Nephron (organoid): Measurements from ENCODE around the gene NFKB1.
"Not testable (repeated sequence)": the region's sequence is repeated elsewhere in the genome, so short reads cannot be mapped to it uniquely, and the experiment has no call there.

Experiments used
- H3K27ac Mint-ChIP-seq, 3 experiments: 2 replicates each; pipeline ENCODE4 v1.8.0; 2020; ENCODE audit warnings: mixed read lengths in 3 of 3, mild to moderate bottlenecking in 2 of 3, moderate library complexity in 1 of 3
- H3K27me3 Mint-ChIP-seq: 2 replicates; pipeline ENCODE4 v1.8.0; 2021; ENCODE audit warnings: low read depth, mild to moderate bottlenecking, moderate library complexity, mixed read lengths
- H3K36me3 Mint-ChIP-seq: 2 replicates; pipeline ENCODE4 v1.8.0; 2020; ENCODE audit warnings: low read depth, mixed read lengths
- H3K4me1 Mint-ChIP-seq: 2 replicates; pipeline ENCODE4 v1.8.0; 2020; ENCODE audit warnings: mixed read lengths
- H3K4me3 Mint-ChIP-seq, 3 experiments: 2 replicates each; pipeline ENCODE4 v1.8.0; 2020; ENCODE audit warnings: mild to moderate bottlenecking in 3 of 3, mixed read lengths in 3 of 3, moderate library complexity in 2 of 3
- H3K9me3 Mint-ChIP-seq: 2 replicates; pipeline ENCODE4 v1.8.0; 2020; ENCODE audit warnings: mixed read lengths
- CTCF ChIP-seq, 3 experiments: fragments of 200-600 bp; sonication (generic); IDR thresholded peaks; one replicate each; pipeline ENCODE4 v1.5.0; 2021; ENCODE audit warnings: antibody characterized with exemption in 3 of 3; ENCODE audit not compliant: unreplicated experiment in 3 of 3

The NFKB1 gene

GRCh38 chr4:102612210-102612609 is 111.1 kb downstream of the NFKB1 start:
- TF ChIP-seq CTCF (IDR thresholded peaks at IDR 0.05; ENCODE audit: unreplicated experiment in 3 of 3), result no peak
- Mint-ChIP-seq H3K27me3 (no peaks in the 10 kb centered on the region), H3K27ac (peak overlapping the region in 2 of 3 experiments; percentile 16 to 67), H3K9me3 (no peaks in the 10 kb centered on the region), H3K4me3 (no peak overlapping the region), H3K4me1 (peaks cover 12% of the 10 kb centered on the region), H3K36me3 (peaks cover 59% of the 10 kb centered on the region)

DNA sequence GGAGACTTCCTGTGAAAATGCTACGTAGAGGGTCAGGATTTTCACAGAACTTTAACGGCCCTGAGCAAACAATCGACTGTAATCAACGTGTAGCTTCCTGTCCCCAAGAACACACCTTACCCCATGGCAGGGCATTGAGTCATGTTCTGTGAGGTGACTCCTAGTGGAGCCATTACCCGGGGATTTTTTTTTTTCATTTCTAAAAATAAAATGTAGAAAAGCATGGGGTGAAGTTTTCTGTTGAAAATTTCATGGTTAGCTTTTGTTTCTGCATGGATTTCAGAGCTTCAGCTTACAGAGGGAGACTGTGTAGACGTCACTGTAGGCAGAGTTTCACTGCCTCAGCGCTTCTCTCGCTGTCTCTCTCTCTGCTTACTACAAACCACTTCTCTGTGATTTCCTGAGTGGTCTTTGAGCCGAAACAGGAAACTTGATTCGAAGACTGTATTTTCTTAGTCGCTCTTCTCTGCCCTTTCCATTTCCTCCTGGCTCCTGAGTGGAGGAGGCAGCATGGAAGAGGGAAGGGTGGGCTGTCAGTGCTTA is 111.7 kb downstream of the NFKB1 start:
- H3K4me3 Mint-ChIP-seq, result no peak overlapping the region
- H3K27ac Mint-ChIP-seq, result peak overlapping the region in 2 of 3 experiments; percentile 16 to 67
- no peaks in the 10 kb centered on the region for H3K27me3 Mint-ChIP-seq
- peaks cover 60% of the 10 kb centered on the region for H3K36me3 Mint-ChIP-seq
- H3K4me1 Mint-ChIP-seq, result peaks cover 12% of the 10 kb centered on the region
- TF ChIP-seq CTCF (IDR thresholded peaks at IDR 0.05; ENCODE audit: unreplicated experiment in 3 of 3), result no peak
- no peaks in the 10 kb centered on the region for H3K9me3 Mint-ChIP-seq

DNA sequence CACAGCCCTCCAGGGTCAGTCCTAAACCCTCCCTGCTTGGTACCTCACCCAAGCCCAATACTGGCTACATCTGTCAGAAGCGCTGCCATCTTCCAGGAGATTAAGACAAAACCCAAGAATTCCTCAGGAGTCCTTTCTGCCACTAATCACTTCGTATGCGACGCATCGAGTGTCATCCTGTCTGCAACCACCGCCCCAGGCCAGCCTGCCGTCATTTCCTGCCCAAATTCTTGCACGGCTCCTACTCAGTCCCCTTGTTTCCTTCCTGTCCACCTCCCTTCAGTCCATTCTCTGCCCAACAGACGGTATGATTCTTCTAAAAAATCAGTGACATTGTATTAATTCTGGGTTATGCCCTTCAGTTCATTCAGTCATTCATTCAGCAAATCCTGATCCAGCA is 113.6 kb downstream of the NFKB1 start:
- no peak for TF ChIP-seq CTCF (IDR thresholded peaks at IDR 0.05; ENCODE audit: unreplicated experiment in 3 of 3)
- Mint-ChIP-seq H3K27ac (peak overlapping the region in 1 of 3 experiments; percentile 2), H3K4me3 (no peak overlapping the region), H3K4me1 (peaks cover 12% of the 10 kb centered on the region), H3K36me3 (peaks cover 48% of the 10 kb centered on the region), H3K27me3 (no peaks in the 10 kb centered on the region), H3K9me3 (no peaks in the 10 kb centered on the region)

- Mint-ChIP-seq H3K4me3 (no peak overlapping the region), H3K27ac (peak overlapping the region; percentile 46 to 60 (median 55)), H3K36me3 (peaks cover 38% of the 10 kb centered on the region), H3K4me1 (peaks cover 24% of the 10 kb centered on the region), H3K27me3 (no peaks in the 10 kb centered on the region), H3K9me3 (no peaks in the 10 kb centered on the region)
- no peak for TF ChIP-seq CTCF (IDR thresholded peaks at IDR 0.05; ENCODE audit: unreplicated experiment in 3 of 3)
These were observed 115.5 kb downstream of the NFKB1 start for GRCh38 chr4:102616636-102617035.

GRCh38 chr4:102619021-102619420 is 117.9 kb downstream of the NFKB1 start:
- Mint-ChIP-seq H3K27ac (peak overlapping the region; percentile 39 to 71 (median 64)), H3K36me3 (peaks cover 22% of the 10 kb centered on the region), H3K4me1 (peaks cover 24% of the 10 kb centered on the region)
- not testable (repeated sequence) for H3K27me3 Mint-ChIP-seq, H3K4me3 Mint-ChIP-seq, H3K9me3 Mint-ChIP-seq

DNA sequence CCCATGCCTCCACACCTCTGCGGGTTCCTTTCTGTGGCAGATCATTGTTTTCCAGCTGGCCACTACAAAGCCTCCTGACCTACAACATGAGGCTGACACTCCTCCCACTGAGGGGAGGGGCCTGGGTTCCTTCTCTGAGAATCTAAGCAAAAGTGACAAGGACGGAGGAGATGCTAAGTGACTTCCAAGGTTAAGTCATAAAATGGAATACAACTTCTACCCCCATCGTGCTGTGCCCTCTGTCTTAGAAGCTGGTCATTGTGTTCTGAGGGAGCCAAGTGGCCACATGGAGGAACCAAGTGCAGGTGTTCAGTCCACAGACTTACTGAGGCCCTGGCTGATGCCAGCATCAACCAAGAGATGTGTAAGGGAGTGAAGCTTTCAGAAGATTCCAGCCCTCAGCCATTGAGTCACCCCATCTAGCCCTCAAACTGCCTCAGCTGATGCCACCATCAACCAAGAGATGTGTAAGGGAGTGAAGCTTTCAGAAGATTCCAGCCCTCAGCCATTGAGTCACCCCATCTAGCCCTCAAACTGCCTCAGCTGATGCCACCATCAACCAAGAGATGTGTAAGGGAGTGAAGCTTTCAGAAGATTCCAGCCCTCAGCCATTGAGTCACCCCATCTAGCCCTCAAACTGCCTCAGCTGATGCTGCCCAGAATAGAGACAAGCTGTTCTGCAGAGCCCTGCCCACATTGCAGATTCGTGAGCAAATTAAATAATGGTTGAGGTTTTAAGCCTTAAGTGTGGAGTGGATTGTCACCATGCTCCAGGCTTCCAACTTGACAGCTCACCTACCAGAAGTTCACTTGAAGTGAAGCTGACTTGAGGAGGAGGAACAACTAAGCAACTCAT is 118.8 kb downstream of the NFKB1 start:
- peaks cover 29% of the 10 kb centered on the region for H3K4me1 Mint-ChIP-seq
- not testable (repeated sequence) for H3K4me3 Mint-ChIP-seq, H3K27me3 Mint-ChIP-seq, H3K9me3 Mint-ChIP-seq
- H3K27ac Mint-ChIP-seq, result peak overlapping the region; percentile 87 to 93 (median 89)
- H3K36me3 Mint-ChIP-seq, result peaks cover 12% of the 10 kb centered on the region
